Measurements from ENCODE around the gene MICAL2.

DNA sequence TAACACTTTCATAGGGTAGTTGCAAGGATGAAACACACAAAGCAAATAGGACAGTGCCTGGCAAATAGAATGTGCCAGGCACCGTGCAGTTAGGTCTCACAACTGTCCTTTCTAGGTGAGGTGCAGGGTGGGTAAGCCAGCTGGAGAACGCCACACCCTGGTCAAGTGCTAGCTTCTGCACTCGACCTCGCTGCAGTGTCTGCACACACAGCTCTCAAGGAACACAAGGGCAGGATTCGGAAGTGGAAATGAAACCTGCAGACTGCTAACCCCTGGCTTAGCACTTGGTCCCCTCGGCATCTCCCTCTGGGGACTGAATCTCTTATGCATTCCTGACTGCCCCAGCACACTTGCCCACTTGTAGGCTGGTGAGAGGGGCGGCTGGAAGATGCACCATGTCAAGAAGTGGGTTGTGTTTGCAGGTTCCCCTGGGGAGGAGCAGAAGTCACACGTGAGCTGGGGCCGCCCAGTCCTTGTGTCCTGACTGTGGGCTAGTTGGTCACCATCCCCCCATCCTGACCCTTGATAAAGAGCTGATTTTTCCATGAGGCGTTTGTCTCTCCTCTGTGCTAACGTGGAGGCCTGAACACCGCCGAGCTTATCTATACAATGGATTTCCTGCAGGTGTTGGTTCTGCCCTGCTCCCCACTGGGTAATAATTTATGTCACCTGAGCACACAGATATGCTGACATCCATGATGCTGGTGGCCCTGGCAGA lies 89.0 kb downstream of the MICAL2 start:
- no peak for TF ChIP-seq KDM5A (IDR thresholded peaks at IDR 0.05)
- TF ChIP-seq KDM1A (IDR thresholded peaks at IDR 0.05; ENCODE audit: low read depth): no peak
- TF ChIP-seq CTCF (IDR thresholded peaks at IDR 0.05): no peak
- TF ChIP-seq RFX5 (IDR thresholded peaks at IDR 0.05): no peak
- TF ChIP-seq HOXA7 (CRISPR knock-in tag; IDR thresholded peaks at IDR 0.05): no peak
- no peak for TF ChIP-seq RCOR1 (IDR thresholded peaks at IDR 0.05; ENCODE audit: low read depth, low read length)
- no peak for TF ChIP-seq JUN (IDR thresholded peaks at IDR 0.05)
- TF ChIP-seq RAD21 (conservative IDR thresholded peaks at IDR 0.05 in 1 of 2, IDR thresholded peaks at IDR 0.05 in 1 of 2): no peak
- no peak for TF ChIP-seq FOSL2 (IDR thresholded peaks at IDR 0.05)
- TF ChIP-seq FOSL2 (CRISPR knock-in tag; IDR thresholded peaks at IDR 0.05): no peak
- TF ChIP-seq CEBPB (IDR thresholded peaks at IDR 0.05): no peak
- TF ChIP-seq PHF8 (IDR thresholded peaks at IDR 0.05; ENCODE audit: borderline replicate concordance, low read depth): no peak

Data from A549 (cell line).